AG08395 (cell line): Measurements from ENCODE around the gene DCAF15.
A peak's percentile ranks its signal among the peaks of the same experiment; 100 is the strongest.

Experiments
- DNase-seq: peaks from one replicate; pipeline ENCODE4 v3.0.0; 2012; ENCODE audit warnings: mixed read lengths, low spot score

The DCAF15 gene

DNA sequence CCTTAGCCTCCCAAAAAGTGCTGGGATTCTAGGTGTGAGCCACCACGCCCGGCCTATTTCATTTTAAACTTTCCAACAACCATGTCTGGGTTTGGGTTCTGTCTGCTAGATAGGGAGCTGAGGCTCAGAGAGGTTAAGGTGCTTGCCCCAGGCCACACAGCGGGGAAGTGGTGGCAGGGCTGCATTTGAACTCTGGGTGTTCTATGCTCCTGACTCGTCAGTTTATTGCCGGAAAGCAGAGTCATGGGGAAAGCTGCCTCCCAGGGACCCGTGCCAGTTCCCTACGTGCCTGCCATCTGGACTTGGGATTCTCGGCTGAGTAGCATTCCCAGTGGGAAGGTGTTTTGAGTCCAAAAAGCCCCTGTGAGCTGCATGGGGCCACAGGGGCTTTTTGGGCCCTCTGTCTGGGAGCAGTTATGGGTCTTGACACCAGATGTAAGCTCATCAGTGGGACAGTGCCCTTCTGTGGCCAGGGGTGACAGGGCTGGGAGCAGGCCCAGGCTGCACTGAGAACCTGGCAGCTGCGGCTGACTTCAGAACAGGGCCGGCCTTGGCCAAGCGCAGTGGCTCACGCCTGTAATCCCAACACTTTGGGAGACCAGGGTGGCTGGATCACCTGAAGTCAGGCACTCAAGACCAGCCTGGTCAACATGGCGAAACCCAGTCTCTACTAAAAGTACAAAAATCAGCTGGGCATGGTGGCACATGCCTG is 42.9 kb downstream of the DCAF15 start:
- peak; percentile 83 for DNase-seq

- peak; percentile 1 for DNase-seq
Measured at GRCh38 chr19:13995878-13996765, 43.8 kb downstream of the DCAF15 start.

DNA sequence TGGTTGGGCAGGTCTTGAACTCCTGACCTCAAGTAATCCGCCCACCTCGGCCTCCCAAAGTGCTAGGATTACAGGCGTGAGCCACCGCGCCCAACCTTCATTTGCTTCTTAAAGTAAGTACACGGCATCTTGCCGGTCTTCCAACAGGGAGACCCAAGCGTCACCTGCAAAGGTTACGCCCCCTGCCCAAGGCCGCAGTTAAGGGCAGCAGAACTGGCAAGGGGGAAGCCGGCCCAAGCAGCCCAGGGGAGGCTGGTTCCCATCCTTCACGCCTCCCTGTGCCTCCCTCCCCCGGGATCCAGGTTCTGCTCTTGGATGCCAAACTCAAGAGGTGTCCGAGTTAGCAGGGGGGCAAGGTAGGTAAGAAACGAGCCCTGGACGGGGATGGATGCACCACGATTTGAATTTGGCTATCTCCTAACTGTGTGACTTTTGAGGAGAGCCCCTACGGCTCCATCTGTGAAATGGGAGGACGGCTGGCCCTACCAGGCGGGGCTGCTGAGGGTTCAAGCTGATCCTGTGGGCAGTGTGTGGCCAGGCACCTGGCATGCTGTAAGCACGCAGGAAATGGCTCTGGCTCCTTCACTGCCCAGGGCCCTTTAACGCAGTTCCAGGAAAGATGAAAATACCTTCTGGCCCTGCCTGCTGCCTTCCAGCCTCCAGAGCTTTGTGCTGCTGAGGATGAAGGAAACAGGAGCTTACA is 44.8 kb downstream of the DCAF15 start:
- DNase-seq = peak; percentile 1

DNA sequence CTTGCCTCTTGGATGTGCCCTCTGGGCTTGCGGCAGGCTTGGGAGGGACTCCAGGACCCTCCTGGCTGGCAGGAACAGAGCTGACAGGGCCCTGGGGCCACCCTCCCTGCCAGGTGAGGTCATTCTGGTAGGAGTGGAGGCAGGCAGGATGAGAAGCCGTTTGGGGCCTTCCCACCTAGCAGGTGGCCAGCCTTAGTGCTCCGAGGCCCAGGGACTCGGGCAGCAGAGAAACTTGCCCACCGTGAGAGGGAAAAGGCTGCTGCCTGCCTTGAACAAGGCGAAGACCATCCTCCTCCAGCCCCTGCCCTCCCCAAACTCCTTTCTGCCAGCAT is 45.3 kb downstream of the DCAF15 start:
- DNase-seq = peak; percentile 1

- peak; percentile 1 for DNase-seq
Measured at GRCh38 chr19:13998426-13998825, 46.1 kb downstream of the DCAF15 start.

- DNase-seq = peak; percentile 0
Measured at GRCh38 chr19:13999085-13999484, 46.8 kb downstream of the DCAF15 start.

- DNase-seq = no peak
Measured at GRCh38 chr19:14000691-14001375, 48.5 kb downstream of the DCAF15 start.

GRCh38 chr19:14002571-14003250 is 50.4 kb downstream of the DCAF15 start:
- DNase-seq = peak; percentile 1

- DNase-seq = peak; percentile 7
Measured at GRCh38 chr19:14003251-14004055, 51.1 kb downstream of the DCAF15 start.

DNA sequence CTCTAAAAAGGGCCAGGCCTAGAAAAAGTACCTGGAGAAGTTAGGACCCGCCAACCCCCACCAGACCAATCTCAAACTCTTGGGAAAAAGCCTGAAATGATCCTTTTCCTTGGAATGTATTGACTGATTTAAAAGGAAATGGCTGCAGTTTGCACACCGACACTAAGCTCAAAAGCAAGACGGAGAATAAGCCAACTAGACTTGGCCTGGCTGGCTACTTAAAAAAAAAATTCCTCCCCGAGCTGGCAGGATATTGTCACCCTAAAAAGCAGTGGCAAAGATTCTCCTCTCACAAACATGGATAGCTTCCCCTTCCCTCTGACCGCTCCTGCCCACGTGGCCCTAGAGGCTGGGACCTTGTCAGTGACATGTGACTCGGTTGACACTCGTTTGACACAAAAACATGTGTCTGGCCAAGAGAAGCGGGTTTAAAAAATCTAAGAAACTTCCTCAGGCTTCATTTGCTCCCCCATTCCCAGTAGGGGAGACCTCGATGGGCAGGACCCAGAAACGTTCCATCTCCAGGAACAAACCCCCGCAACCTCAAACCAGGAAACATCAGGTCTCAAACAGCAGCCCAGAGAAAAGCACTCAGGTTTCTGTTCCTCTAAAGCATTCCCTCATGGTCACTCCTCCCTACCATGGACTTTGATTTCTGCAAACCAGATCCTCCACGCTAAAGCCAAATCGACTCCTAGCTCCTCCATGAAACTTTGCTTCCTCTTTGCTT is 52.5 kb downstream of the DCAF15 start:
- DNase-seq = peak; percentile 33

GRCh38 chr19:14005349-14006084 is 53.2 kb downstream of the DCAF15 start:
- DNase-seq = peak; percentile 86

DNA sequence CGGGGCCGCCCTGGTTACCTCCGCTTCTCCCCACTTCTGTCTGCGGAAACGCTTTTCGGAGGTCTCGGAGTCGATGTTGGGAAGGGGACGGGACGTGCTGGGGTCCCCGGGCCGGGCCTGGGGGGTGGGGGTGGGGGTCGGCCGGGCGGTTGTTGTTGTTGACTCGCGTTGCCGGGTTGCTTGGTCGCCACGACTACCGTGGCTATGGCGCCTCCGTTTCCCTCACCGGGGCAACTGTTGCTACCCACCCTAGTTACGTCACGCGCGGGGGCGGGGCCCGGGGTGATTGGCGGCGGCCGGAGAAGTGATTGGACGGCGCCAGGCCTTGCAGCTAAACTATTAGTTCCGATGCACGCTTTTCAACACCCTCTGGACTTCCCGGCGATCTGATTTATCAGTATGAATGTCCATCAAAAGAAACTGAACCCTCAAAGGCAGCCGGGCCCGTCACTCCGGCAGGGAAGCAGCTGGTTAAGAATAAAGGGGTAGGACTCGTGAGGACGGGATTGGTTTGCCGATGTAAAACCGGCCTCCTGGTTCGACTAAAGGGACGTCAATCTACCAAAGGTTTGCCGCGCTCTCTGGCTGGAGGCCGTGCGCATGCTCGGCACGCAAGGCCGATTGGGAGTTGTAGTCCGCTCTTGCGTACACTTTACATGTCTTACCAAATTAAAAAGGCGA is 53.9 kb downstream of the DCAF15 start, which contains the start of gene RFX1:
Gene RFX1 (minus strand): TSS at position 236 of the 681 bp plus-strand sequence. CDS start 12,477 bp downstream, outside the sequence.
- peak; percentile 95 for DNase-seq

DNA sequence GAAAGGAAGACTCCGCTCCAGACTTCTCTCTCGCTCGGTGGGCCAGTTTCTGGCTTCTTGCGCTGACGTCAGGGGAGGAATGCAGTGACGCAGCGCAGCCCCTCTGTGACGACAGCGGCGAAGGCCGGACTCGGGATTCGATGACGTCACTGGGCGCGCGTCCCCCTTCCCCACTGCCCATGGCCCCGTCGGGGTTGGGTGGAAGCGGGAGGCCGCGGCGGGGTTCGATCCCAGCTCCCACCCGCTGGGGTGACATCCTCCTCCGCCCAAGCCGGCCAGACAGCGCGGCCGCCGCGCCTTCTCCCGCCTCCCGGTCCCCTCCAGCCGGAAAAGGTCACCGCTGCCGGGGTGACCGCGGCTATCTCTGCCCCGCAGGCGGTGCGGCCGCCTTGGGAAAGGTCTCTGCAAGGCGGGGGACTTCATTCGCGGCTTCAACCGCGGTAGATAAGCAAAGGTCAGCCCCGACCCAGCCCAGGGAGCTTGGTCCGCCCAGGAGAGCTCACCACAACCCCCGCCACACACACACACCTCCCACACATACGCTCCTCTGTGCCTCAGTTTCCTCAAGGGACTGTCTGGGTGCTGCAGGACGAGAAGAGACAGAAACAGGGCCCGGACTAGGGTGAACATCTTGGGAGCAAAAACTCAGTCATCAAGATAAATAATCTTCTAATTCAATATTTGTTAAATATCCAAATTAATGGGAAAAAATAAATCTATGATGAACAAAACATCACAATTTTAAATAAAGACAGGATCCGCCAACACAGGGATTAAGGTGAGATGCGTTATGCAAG is 54.7 kb downstream of the DCAF15 start:
- DNase-seq = no peak
